SK-N-SH (cell line): ENCODE results near the gene PCDHB11. TPM values are rescaled to one million over a fixed set of nuclear protein-coding genes. Genes with fewer than 3 reads are reported as not detected.
"Not testable (repeated sequence)": the region's sequence is repeated elsewhere in the genome, so short reads cannot be mapped to it uniquely, and the experiment has no call there.

Experiments used
- CTCF ChIA-PET: fragments of 300-600, 350-600 bp; formaldehyde crosslinking; extraction: SDS; loops from one replicate; lab custom pipeline; 2021; lab: Yijun Ruan, JAX
- POLR2A ChIA-PET: fragments of 350-600 bp; sonication (Branson Sonifier 250); formaldehyde crosslinking; extraction: SDS; loops from one replicate; lab custom pipeline; 2020; ENCODE audit warnings: antibody characterized with exemption, inconsistent platforms; lab: Yijun Ruan, JAX
- DNase-seq: peaks from one replicate; pipeline ENCODE4 v3.0.0; 2012
- H2AFZ ChIP-seq: fragments of 200-600 bp; sonication (generic); 2 replicates; pipeline ENCODE4 v1.8.1; 2016; ENCODE audit warnings: antibody characterized with exemption, mild to moderate bottlenecking, low read depth
- H3F3A ChIP-seq: fragments of 200-600 bp; sonication (generic); replicated peaks from 2 replicates; pipeline ENCODE3; 2016; ENCODE audit warnings: antibody characterized with exemption, mild to moderate bottlenecking; ENCODE audit not compliant: insufficient read depth
- H3K27ac ChIP-seq, 2 experiments: fragments of 200-500 bp in 1 of 2; fragments of 200-600 bp in 1 of 2; sonication (Bioruptor generic) in 1 of 2; sonication (generic), shearing (Covaris generic) in 1 of 2; 2 replicates each; pipeline versions ENCODE4 v1.5.1 to v1.6.1; 2014 to 2016; ENCODE audit warnings: low read depth in 2 of 2, inconsistent platforms in 1 of 2, low read length in 1 of 2, mild to moderate bottlenecking in 1 of 2, mixed read lengths in 1 of 2
- H3K27me3 ChIP-seq: fragments of 200-600 bp; sonication (generic), shearing (Covaris generic); 2 replicates; pipeline ENCODE4 v1.6.1; 2016; ENCODE audit warnings: mixed run types; ENCODE audit not compliant: insufficient read depth
- H3K36me3 ChIP-seq, 2 experiments: fragments of 200-500 bp in 1 of 2; fragments of 200-600 bp in 1 of 2; sonication (Bioruptor generic) in 1 of 2; sonication (generic) in 1 of 2; replicated peaks in 1 of 2; 2 replicates each; pipeline versions ENCODE3 to v1.5.1; 2014 to 2016; ENCODE audit warnings: low read length in 1 of 2, mild to moderate bottlenecking in 1 of 2; ENCODE audit not compliant: insufficient read depth in 2 of 2, control insufficient read depth in 1 of 2
- H3K4me1 ChIP-seq, 2 experiments: fragments of 200-500 bp in 1 of 2; fragments of 200-600 bp in 1 of 2; sonication (Bioruptor generic) in 1 of 2; sonication (generic), shearing (Covaris generic) in 1 of 2; 2 replicates each; pipeline versions ENCODE4 v1.5.1 to v1.6.1; 2014 to 2016; ENCODE audit warnings: low read depth in 1 of 2, low read length in 1 of 2, mixed run types in 1 of 2; ENCODE audit not compliant: insufficient read depth in 2 of 2, control insufficient read depth in 1 of 2
- H3K4me2 ChIP-seq: fragments of 200-600 bp; sonication (generic), shearing (Covaris generic); 2 replicates; pipeline ENCODE4 v1.6.1; 2017; ENCODE audit warnings: mixed run types
- H3K4me3 ChIP-seq, 2 experiments: fragments of 200-500 bp in 1 of 2; fragments of 200-600 bp in 1 of 2; sonication (Bioruptor generic) in 1 of 2; sonication (generic), shearing (Covaris generic) in 1 of 2; 2 replicates each; pipeline versions ENCODE4 v1.5.1 to v1.8.1; 2014 to 2016; ENCODE audit warnings: low read depth in 2 of 2, inconsistent platforms in 1 of 2, low read length in 1 of 2, mild to moderate bottlenecking in 1 of 2, mixed read lengths in 1 of 2, moderate library complexity in 1 of 2
- H3K79me2 ChIP-seq: fragments of 200-600 bp; sonication (generic); 2 replicates; pipeline ENCODE4 v1.8.1; 2017; ENCODE audit warnings: mild to moderate bottlenecking; ENCODE audit not compliant: insufficient read depth
- H3K9ac ChIP-seq: fragments of 200-600 bp; sonication (generic); 2 replicates; pipeline ENCODE4 v1.6.1; 2017; ENCODE audit warnings: mixed run types
- H3K9me2 ChIP-seq: fragments of 200-600 bp; sonication (generic); 2 replicates; pipeline ENCODE4 v1.6.1; 2017; ENCODE audit warnings: mixed run types
- H3K9me3 ChIP-seq: fragments of 200-600 bp; sonication (generic); 2 replicates; pipeline ENCODE4 v1.6.1; 2017; ENCODE audit warnings: mixed run types, mild to moderate bottlenecking, moderate library complexity
- H4K20me1 ChIP-seq: fragments of 200-600 bp; sonication (generic); 2 replicates; pipeline ENCODE4 v1.6.1; 2017; ENCODE audit warnings: mild to moderate bottlenecking, mixed run types; ENCODE audit not compliant: insufficient read depth
- CTCF ChIP-seq: fragments of 200-600 bp; sonication (generic); IDR thresholded peaks from 2 replicates; pipeline ENCODE4 v1.6.1; 2017; ENCODE audit warnings: antibody characterized with exemption, mild to moderate bottlenecking, moderate library complexity
- IRF3 ChIP-seq: fragments of 150-350 bp; IDR thresholded peaks from 2 replicates; pipeline ENCODE4 v1.6.1; 2016; ENCODE audit warnings: mild to moderate bottlenecking, low read depth, low read length
- RAD21 ChIP-seq: IDR thresholded peaks from 2 replicates; pipeline ENCODE4 v1.6.1; 2012; ENCODE audit warnings: mild to moderate bottlenecking, low read length
- YY1 ChIP-seq: IDR thresholded peaks from 2 replicates; pipeline ENCODE4 v1.4.0; 2012; ENCODE audit warnings: low read depth, mild to moderate bottlenecking
- WGBS: methylation state at CpG from one replicate; pipeline ENCODE4 v1.1.6; 2017; ENCODE audit warnings: low lambda C conversion rate; 5-methylcytosine and 5-hydroxymethylcytosine counted together
- polyA plus RNA-seq, 3 experiments: library from polyadenylated mRNA; depleted of rRNA; stranded (reverse); fragments of >200 nt; gene quantifications; 2 replicates each; pipeline ENCODE4 v1.2.3, GENCODE V29; 2012

The PCDHB11 gene
- polyA plus RNA-seq, 1 of the 3 experiments (the other 2 are of a cell fraction) = 0.61 TPM

- Histone ChIP-seq H3K79me2 (no peaks in the 10 kb centered on the region), H3K4me1 (no peaks in the 10 kb centered on the region; a peak in 1 of 4 replicates), H4K20me1 (no peaks in the 10 kb centered on the region), H2AFZ (peak within 1 kb of the TSS; percentile 58), H3K9me2 (no peaks in the 10 kb centered on the region), H3K27me3 (no peaks in the 10 kb centered on the region), H3K4me3 (peak within 1 kb of the TSS; percentile 21 to 31), H3K4me2 (peak within 1 kb of the TSS; percentile 26; the same call in 1 of the 2 replicates), H3F3A (no peaks in the 10 kb centered on the region), H3K9me3 (no peaks in the 10 kb centered on the region; the same call in 1 of the 2 replicates), H3K9ac (no peak within 1 kb of the TSS), H3K27ac (no peak within 1 kb of the TSS), H3K36me3 (no peaks in the 10 kb centered on the region)
- ChIA-PET CTCF (interaction anchor here (0.9 to 3.7 kb wide), 5 partner anchors 10 to 386 kb away, joined by 3 to 13 read pairs (median 4); partner anchors contain the start of genes PCDHA4, PCDHB14, PCDHB16 and PCDHB6), POLR2A (no interaction called here)
- DNase-seq = peak; percentile 49
- peak; percentile 49; the same call in 1 of the 2 replicates for TF ChIP-seq YY1
- TF ChIP-seq CTCF = peak; percentile 64
- no peak for TF ChIP-seq IRF3
- peak; percentile 53 for TF ChIP-seq RAD21
- WGBS = 39% methylated on average over 20 of the region's 20 CpGs
Observed at GRCh38 chr5:141172381-141173204, 26.8 kb upstream of the PCDHB11 start, which contains the start of gene PCDHB7. PCDHB7 (plus strand) TSS chr5:141172644; CDS start chr5:141172836, 192 bp downstream.

- H3K36me3 ChIP-seq, H3K27ac ChIP-seq, H3K79me2 ChIP-seq, H2AFZ ChIP-seq, H3K4me1 ChIP-seq, H3K9me3 ChIP-seq, DNase-seq, H3K4me2 ChIP-seq, H3K4me3 ChIP-seq, H3K9me2 ChIP-seq, POLR2A ChIA-PET, H3K27me3 ChIP-seq, H4K20me1 ChIP-seq, H3F3A ChIP-seq, H3K9ac ChIP-seq: not testable (repeated sequence)
- CTCF ChIA-PET = interaction anchor here (0.6 to 1.0 kb wide), 2 partner anchors 35 to 418 kb away, joined by 3 to 4 read pairs; no protein-coding TSS in a partner anchor
- WGBS = 63% methylated on average over 60 of the region's 79 CpGs
Observed at GRCh38 chr5:141174291-141175104, 24.9 kb upstream of the PCDHB11 start.
